Stimulated activated CD8-positive, alpha-beta memory T cell treated with anti-CD3 and anti-CD28 coated beads, Interleukin-4, amount 100 ng/mL, for 4 hours (primary cell): ENCODE results near the gene OR13H1.
"Not testable (repeated sequence)": the region's sequence is repeated elsewhere in the genome, so short reads cannot be mapped to it uniquely, and the experiment has no call there.

ENCODE experiments used
- DNase-seq, 2 donors: peaks; one replicate each; pipeline ENCODE4 v3.0.0-alpha.2; 2020; ENCODE audit warnings: low read depth in 2 of 2, low spot score in 1 of 2

OR13H1 gene

GRCh38 chrX:131543774-131544173 lies at the start of gene OR13H1:
Gene OR13H1 (plus strand): TSS chrX:131544074. CDS start chrX:131544074, 0 bp downstream.
- no peak for DNase-seq

- DNase-seq, result not testable (repeated sequence)
These were observed 42.3 kb upstream of the OR13H1 start for GRCh38 chrX:131501556-131501955.

GRCh38 chrX:131513159-131513914 lies 30.5 kb upstream of the OR13H1 start:
- no peak for DNase-seq

GRCh38 chrX:131521824-131522223 lies 22.1 kb upstream of the OR13H1 start:
- DNase-seq, result no peak

- DNase-seq, result no peak
These were observed 344 bp downstream of the OR13H1 start for GRCh38 chrX:131544218-131544617.

- DNase-seq, result no peak
These were observed 5.1 kb downstream of the OR13H1 start for GRCh38 chrX:131549011-131549410.

GRCh38 chrX:131552453-131552852 lies 8.6 kb downstream of the OR13H1 start:
- DNase-seq, result not testable (repeated sequence)

- DNase-seq, result no peak
These were observed 14.7 kb downstream of the OR13H1 start for GRCh38 chrX:131558562-131558961.

GRCh38 chrX:131564553-131565229 lies 20.8 kb downstream of the OR13H1 start:
- no peak for DNase-seq

GRCh38 chrX:131565909-131566308 lies 22.0 kb downstream of the OR13H1 start:
- DNase-seq, result no peak

GRCh38 chrX:131571348-131571747 lies 27.5 kb downstream of the OR13H1 start:
- DNase-seq, result no peak

GRCh38 chrX:131572372-131573014 lies 28.6 kb downstream of the OR13H1 start:
- no peak for DNase-seq

GRCh38 chrX:131577413-131577812 lies 33.5 kb downstream of the OR13H1 start:
- no peak for DNase-seq

GRCh38 chrX:131577999-131578734 lies 34.3 kb downstream of the OR13H1 start:
- no peak for DNase-seq

GRCh38 chrX:131578735-131579367 lies 35.0 kb downstream of the OR13H1 start:
- DNase-seq, result not testable (repeated sequence)

GRCh38 chrX:131588995-131589394 lies 45.1 kb downstream of the OR13H1 start:
- no peak for DNase-seq
